Amniotic stem cell (primary cell): ENCODE data around the gene CERS1.
A peak's percentile ranks its signal among the peaks of the same experiment; 100 is the strongest.

Experiments
- DNase-seq: peaks from one replicate; lab custom pipeline; 2025; lab: John Stamatoyannopoulos, UW

CERS1 gene, protein sequence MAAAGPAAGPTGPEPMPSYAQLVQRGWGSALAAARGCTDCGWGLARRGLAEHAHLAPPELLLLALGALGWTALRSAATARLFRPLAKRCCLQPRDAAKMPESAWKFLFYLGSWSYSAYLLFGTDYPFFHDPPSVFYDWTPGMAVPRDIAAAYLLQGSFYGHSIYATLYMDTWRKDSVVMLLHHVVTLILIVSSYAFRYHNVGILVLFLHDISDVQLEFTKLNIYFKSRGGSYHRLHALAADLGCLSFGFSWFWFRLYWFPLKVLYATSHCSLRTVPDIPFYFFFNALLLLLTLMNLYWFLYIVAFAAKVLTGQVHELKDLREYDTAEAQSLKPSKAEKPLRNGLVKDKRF

GRCh38 chr19:18895824-18896341 is at the start of gene CERS1:
TSS of gene CERS1 (minus strand) at chr19:18896158. CDS start at chr19:18896072, 86 bp downstream.
- DNase-seq: no peak

- DNase-seq: no peak
Observed at GRCh38 chr19:18945297-18945696, 49.3 kb upstream of the CERS1 start.

- no peak for DNase-seq
Observed at GRCh38 chr19:18943465-18943864, 47.5 kb upstream of the CERS1 start.

GRCh38 chr19:18942692-18943091 is 46.7 kb upstream of the CERS1 start:
- DNase-seq: no peak

DNA sequence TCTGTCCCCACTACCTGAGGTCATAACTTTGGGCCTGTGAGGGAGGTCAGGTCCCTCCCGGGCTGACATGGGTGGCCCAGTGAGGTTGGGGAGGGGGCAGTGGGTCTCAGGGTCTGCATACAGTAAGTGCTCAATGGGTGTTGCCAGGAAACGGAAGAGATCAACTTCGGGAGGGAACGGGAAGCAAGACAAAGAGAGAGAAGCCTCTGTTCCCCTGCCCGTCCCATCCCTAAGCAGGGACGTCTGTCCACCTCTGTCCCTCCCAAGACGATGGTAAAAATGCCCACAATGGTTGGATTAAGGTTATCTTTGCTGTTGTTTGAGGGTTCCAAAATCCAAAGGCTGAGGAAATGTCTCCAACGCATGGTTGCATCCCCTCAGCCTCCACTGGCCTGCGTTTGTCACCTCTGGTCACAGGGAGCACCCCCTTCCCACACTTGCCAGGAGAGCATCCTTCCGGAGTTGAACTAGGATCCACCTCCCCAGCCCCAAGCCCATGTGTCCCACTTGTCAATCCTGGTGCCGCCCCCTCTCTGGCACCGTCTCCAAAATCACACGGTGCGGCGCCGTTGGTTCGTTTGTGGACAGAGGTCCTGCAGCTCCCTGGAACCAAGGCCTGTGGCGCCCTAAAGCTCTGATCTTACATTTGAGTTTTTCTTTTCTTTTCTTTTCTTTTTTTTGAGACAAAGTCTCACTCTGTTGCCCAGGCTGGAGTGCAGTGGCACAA is 45.8 kb upstream of the CERS1 start:
- no peak for DNase-seq

GRCh38 chr19:18940769-18941627 is 45.0 kb upstream of the CERS1 start, which contains the start of gene HOMER3:
TSS of gene HOMER3 (minus strand) at chr19:18941217. CDS start at chr19:18938982, 2,235 bp downstream.
- peak; percentile 27 for DNase-seq

- no peak for DNase-seq
Observed at GRCh38 chr19:18939922-18940768, 44.2 kb upstream of the CERS1 start.

DNA sequence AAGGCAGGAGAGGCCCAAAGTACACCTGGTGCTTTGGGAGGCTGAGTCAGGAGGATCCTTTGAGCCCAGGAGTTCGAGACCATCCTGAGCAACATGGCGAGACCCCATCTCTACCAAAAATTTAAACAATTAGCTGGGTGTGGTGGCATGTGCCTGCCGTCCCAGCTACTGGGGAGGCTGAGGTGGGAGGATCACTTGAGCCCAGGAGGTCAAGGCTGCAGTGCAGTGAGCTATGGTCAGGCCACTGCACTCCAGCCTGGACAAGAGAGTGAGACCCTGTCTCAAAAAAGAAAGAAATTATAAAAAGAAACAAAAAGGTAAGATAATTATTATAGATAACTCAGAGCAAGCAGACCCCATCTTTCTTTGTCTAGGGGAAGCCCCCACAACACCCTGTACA is 43.2 kb upstream of the CERS1 start:
- no peak for DNase-seq

DNA sequence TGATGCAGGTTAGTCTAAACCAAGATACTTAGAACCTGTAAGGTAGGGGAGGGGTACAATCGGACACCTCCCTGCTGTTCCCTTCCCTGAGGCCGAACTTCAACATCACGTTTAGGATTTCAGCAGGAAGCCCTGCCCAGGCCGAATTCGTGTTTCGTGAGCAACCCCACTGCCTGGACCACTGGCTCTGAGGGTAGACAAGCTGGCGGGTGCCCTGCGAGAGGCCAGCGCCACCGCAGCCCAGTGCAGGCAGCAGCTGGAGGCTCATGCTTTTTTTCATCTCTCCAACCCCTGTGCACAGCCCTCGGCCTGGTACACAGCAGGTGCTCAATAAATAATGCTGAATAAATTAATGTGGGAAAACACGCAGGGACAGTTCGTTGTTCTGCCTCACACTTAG is 37.3 kb upstream of the CERS1 start:
- no peak for DNase-seq

DNA sequence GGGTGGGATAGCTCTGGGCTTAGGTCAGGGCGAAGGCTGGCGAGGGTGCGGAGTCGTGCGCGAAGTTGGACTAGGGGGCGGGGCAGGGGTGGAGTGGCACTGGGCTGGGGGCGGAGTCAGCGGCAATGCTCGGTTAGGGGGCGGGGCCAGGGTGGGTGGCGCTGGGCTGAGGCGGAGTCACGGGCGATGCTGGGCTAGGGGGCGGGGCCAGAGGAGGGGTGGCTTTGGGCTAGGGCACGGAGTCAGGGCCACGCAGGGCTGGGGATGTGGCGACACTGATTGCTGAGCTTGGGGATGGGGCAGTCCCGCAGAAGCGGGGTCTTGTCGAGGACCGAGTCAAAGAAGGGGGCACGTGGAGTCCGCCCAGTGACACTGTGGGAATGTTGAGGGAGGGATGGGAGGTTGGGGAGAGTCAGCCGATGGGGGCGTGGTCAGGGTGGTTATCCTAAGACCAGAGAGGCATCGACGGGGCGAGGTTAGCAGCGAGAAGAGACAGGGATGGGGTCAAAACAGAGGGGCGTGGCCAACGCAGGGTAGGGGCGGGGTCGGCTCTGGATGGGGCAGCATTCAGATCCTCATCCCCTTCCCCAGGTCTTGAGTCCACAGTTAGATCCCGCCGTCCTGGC is 36.4 kb upstream of the CERS1 start:
- no peak for DNase-seq

- no peak for DNase-seq
Observed at GRCh38 chr19:18931316-18932162, 35.6 kb upstream of the CERS1 start.

- no peak for DNase-seq
Observed at GRCh38 chr19:18929311-18929710, 33.4 kb upstream of the CERS1 start.

DNA sequence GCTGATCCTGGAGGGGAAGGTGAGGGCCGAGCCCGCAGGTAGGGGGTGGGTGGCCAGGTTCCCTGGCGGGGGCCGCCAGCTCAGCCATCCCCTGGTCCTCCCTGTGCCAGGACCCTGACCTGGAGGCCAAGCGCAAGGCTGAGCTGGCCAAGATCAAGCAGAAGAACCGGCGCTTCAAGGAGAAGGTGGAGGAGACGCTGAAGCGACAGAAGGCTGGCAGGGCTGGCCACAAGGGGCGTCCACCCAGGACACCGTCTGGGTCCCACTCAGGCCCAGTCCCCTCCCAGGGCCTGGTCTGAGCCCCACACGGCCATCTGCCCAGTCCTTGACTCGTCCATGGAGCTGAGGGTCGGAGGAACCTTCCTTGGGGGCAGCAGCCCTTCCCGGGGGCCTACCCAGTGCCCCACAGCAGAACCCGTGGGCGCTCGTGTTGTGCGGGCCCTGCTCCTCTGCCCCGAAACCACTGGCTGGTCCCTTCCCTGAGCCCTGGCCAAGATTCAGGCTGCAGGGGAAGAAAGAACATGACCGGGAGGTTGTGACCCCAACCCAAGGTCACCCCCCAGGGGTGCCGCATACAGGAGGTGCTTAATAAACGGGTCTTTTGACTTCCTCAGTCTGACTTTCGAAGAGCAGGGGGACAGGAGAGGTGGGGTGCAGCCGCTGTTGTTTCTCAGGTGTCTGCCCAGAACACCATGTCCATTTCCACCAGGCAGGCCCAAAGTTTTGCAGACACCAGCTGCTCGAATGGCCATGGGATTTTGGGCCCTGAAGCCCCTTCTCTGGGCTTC is 32.3 kb upstream of the CERS1 start:
- no peak for DNase-seq

DNA sequence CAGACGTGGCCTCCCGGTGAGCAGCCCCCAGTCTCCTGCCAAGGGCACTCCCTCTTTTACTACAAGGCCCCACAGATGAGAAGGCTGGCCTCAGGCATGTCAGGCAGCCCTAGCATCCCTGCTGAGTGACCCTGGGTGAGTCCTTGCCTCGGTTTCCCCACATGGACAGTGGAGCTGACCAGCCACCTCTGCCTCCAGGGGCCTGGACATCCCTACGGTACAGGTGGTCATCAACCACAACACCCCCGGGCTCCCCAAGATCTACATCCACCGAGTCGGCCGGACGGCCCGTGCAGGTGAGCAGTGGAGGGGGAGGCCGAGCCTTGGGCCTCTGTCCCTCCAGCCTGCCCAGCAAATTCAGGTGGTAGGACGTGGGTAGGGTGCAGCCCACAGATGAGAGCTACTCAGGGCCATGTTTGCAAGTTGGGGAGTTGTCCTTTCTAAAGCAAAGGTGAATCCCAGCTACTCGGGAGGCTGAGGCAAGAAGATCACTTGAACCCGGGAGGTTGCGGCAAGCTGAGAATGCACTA is 28.8 kb upstream of the CERS1 start:
- no peak for DNase-seq

DNA sequence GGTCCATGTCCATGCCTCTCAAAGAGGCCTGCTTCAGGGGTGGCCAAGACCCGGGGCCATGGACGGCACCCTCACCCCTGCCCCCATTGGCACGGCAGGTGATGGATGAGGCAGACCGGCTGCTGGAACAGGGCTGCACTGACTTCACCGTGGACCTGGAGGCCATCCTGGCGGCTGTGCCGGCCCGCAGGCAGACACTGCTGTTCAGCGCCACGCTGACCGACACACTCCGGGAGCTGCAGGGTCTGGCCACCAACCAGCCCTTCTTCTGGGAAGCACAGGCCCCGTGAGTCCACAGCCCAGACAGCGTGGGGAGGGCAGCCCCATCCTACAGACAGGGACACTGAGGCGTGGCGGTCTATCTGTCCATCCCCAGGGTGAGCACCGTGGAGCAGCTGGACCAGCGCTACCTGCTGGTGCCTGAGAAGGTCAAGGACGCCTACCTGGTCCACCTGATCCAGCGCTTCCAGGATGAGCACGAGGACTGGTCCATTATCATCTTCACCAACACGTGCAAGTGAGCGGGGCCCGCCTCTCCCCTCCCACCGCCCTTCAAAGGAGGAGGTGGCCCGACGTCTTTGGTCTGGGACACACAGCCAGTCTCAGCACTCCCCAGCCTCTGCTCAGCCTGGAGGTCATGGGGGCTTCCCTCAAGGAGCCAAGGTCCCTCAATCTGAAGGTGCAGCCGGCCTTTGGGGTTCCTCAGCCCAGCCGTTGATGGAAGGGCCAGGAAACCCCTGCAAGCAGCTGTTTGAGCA is 26.4 kb upstream of the CERS1 start:
- DNase-seq: no peak

GRCh38 chr19:18921593-18921992 is 25.6 kb upstream of the CERS1 start:
- DNase-seq: no peak

- no peak for DNase-seq
Observed at GRCh38 chr19:18920400-18920799, 24.4 kb upstream of the CERS1 start.

- no peak for DNase-seq
Observed at GRCh38 chr19:18919900-18920214, 23.9 kb upstream of the CERS1 start.
